Activated CD4-positive, alpha-beta T cell treated with anti-CD3 and anti-CD28 coated beads, Interleukin-2, Interleukin-6, amounts not matched to agents 100 ng/mL and 50 ng/mL, durations not matched to agents 16 hours and 8 hours (primary cell): ENCODE measurements around the gene RTN4IP1.
"Not testable (repeated sequence)": the region's sequence is repeated elsewhere in the genome, so short reads cannot be mapped to it uniquely, and the experiment has no call there.

ENCODE experiments used
- DNase-seq: peaks from one replicate; pipeline ENCODE4 v3.0.0-alpha.2; 2020

The RTN4IP1 gene

DNA sequence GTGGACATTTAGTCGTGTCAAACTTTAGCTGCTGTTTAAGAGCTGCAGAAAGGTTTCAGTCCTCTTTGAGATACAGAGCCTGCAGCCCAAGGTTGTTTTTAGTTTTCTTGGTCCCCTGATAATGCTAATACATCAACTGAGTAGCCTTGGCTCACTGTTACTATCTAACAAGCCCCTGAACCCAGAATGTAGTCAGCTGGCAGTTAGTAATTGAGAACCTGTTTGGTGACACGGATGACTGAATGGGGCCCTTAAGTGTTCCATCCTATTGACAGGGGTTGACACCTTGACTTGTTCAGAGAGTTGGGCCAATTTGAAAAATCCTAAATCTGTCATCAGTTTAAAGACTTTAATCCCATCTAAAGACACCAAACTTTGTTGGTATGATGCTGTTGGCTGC lies 2.8 kb downstream of the RTN4IP1 start:
- DNase-seq = peak; percentile 17

DNA sequence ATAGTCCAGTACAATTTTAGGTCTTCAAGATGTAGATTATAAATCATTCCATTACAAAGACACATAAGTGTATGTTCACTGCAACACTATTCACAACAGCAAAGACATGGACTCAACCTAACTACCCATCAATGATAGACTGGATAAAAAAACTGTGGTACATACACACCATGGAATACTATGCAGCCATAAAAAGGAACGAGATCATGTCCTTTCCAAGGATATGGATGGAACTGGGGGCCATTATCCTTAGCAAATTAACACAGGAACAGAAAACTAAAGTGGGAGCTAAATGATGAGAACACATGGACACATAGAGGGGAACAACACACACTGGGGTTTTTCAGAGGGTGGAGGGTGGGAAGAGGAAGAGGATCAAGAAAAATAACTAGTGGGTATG lies 6.3 kb downstream of the RTN4IP1 start:
- DNase-seq = no peak

DNA sequence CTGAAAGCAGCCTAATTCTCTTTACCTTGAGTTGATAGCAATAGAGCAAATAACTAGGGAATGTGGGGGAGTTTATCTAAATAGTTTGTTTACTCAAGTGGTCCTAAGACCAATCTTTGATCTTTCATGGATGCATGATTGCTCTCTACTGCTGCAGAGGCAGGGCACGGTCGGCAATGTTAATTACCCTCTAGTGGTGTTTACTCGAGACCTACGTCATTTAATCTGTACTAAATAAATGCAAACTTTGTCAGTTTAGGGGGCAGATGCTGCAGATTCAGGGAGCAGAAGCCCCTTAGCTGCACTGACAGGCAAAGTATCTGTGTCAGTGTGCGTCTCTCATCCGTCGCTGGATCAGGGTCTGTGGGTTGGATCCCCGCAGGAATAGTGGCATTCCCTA lies 6.9 kb downstream of the RTN4IP1 start:
- DNase-seq = no peak

DNA sequence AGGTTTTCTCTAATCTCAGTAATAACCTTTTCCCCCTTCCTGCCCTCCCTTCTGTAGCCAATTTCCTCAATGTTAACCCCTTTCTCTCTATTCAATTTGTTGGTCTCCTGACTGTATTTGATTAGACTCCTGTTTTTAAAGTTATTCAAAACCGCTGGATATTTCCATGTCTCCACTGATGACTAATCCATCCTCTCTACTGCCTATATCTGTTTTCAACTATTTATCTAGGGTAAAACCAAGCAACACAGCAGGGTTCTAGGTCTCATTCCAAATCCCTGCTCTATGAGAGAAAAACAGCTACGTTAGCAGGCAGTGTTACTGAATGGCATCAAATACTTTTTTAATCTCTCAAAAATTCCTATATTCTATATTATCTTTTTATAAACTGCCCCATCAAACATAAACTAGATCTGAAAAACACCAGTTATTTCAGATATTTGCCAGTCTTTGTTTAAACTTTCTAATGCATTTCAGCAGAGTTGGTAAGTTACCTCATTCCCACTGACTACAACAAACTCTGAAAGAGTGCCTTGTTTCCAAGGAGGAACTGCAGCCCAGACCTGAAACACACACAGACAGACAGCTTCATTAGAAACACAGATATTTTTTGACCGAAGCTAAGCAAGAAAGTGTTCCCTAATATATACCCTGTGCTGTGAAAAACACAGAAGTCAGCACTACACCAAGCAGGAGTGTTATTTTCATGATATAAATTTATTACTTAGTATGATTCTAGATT lies 8.2 kb downstream of the RTN4IP1 start:
- DNase-seq = no peak

DNA sequence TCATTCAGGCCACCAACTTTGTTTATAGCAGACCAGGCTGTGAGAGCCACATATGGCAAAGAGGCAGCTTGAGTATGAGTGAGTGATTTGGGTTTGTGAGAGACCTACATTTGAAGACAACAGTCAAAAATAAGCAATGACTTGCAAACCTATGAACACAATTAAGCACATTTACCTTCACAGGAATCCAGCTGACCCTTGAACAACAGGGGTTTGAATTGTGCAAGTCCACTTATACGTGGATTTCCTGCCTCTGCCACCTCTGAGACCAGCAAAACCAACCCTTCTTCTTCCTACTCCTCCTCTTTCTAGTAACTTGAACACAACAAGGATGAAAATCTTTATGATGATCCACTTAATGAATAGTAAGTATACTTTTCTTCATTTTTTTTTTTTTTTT lies 10.1 kb downstream of the RTN4IP1 start:
- peak; percentile 25 for DNase-seq

DNA sequence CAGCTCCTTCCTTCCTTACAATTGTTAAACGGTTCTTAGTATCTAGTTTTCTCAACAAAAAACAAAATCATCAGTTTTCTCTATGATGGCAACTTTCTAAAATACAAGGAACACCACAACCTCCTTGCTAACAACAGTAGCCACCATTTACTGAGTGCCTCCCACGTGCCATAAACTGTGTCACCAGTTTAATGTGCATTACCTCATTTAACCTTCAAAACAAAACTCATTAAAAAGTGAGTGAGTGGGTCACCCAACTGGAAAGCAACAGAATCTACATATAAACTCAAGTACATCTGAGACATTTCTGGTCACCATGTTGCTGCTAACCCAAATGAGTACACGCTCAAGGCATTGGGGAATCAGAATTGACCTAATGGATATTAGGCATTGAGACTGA lies 11.0 kb downstream of the RTN4IP1 start:
- no peak for DNase-seq

DNA sequence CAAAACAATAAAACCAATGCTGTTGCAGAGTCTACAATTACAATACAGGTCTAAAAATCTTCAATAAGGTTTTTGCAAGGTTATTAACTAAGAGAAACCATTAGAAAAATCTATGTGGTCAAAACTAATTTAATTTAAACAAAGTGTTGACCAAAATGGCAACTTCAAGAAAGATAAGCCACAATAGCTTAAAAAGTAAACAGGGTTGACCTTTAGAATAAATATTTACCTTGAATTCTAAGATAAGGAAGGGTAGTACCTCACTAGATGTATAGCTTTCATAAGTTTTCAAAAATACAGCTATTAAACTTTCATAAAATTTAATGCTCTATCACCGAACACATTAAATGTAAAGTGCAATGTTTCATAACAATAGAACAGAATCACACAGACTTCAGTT lies 11.4 kb downstream of the RTN4IP1 start:
- no peak for DNase-seq

DNA sequence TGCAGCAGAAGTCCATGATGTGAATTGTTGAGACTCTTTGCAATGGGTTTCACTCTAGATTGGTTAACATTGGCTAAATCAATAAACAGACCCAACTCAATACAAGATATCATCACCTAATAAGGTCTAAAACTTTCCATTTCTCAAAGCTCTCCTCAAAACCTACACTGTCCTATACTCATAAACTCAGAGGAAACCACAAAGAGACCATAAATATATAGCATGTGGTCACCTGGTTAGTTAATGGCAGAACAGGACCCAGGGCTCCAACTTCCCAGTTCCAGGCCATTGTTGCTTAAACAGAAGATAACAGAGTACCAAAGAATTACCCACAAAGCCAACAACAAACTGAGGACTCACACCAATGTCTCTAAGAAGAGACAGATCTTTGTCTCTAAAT lies 12.0 kb downstream of the RTN4IP1 start:
- DNase-seq = no peak

DNA sequence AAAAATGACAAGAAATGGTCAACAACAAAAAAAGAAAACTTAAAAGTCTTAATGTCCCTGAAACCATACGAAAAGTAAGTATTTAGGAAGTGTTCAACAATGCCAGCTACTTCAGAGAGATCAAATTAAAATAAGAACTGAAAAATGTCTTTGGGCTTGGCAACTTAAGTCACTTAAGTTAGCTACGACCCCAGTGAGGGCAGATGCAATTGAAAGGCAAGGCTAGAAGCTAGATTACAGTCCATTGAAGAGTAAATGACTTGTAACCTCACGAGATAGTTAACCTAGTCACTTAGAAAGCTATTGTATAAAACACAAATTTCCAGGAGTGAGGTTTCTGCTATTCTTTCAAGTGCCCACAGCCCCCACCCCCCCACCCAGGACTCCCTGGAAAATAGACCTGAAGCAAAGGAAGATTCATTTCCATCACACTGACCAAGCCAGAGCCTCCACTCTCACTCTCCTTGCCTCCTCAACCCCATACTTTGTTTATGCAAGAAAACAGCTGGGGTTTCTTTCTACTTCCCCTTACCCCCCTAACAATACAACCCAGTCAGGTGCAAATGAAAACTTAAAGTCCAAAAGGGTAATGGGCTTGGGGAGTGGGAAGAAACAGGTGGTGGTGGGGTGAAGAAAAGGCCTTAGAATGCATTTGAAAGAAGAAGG lies 14.6 kb downstream of the RTN4IP1 start:
- DNase-seq = no peak

DNA sequence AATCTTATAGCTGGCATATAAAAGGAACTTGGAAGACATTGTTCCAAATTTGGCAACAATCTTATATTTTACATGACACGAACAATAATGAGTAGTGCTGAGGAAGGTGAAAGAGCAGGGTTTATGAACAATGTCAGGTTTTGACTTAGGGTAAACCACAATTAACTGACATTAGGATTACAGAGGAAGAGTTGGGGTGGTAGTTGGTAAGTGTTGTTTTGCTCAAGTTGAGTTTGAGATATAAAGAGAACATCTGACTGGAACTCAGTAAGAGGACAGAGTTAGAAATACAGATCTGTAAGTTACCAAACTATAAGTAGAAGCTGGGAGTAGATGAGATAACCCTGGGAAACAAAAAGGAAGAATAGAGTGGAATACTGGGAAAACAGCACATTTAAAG lies 15.1 kb downstream of the RTN4IP1 start:
- peak; percentile 76 for DNase-seq

DNA sequence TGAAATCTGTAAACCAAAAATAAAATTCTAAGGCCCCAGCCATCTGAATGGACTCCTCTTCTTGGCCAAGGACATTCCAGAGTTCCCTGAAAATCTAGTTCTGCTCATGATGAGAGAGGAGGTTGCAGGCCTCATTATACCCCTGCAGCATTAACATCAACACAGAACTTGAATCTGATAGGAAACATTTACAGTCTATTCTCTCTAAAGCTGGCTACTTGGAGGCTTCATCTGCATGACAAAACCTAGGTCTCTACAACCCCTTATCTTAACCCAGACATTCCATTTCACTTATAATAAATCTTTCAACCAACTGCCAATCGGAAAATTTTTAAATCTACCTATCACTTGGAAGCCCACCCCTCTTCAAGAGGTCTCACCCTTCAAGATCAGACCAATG lies 15.7 kb downstream of the RTN4IP1 start:
- DNase-seq = no peak

DNA sequence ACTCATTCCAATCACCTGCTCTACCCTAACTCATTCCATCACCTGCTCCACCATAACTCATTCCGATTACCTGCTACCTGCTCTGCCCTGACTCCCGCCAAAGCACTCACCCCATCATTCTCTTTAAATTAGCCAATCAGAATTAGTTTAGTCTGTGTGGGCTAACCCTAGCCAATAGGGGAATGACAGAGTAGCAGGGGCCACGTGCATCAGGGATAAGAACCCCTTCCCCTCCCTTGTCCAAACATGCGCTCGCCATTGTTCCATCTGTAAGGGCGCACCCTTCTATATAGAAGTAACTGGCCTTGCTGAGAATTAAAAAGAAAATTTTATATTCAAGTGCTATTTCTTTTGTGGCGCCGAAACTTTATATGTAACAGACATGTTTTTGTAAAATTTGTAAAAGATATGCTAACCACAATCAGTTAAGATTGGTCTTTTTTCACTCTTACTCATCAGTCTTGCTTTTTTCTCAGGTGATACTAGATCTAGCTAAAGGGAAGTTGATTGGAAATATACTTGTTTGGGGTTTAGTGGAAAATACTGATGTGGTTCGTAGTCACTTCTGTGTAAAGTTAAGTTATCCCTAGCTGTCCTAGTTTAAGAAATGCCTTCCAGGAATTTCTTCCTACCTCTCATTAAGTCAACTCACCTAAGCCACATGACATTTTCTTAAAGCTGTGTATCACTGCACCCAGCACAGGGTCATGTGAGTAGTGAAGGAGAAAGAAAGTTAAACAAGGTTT lies 16.5 kb downstream of the RTN4IP1 start:
- DNase-seq = peak; percentile 57

DNA sequence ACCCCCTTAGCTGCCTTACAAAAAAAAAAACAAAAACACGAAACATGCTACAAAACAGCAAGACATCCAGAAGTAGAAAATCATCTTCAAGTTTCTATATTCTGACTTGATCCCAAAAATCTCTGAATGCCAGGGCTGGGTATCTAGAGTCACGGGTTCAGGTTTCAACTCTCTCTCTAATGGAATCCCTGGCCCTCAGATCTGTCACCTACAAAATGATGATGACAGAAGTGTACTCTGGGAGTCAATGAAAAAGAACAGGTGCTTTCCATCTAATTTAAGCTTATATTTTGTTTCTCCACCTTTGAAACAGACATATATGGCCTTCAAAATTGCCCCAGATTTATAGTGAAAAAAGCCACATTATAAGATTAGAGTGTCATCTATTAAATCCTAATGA lies 18.3 kb downstream of the RTN4IP1 start:
- DNase-seq = no peak

DNA sequence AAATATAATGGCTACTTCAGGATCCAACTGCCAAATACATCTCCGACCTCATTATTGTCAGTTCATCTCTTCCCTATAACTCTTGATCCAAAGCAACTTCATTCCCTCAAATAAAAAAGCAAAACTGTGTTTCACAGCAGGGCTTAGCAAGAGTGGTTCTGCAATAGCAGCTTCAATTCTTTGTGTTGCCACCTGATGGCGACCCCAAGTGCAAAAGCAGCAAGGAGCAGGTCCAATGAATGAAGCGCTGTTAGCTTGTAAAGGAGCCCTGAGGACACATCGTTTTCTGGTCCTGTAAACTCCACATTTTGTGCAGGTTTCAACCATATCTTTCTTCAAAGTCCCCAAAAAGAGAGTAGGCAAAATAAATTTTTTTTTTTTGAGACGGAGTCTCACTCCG lies 19.6 kb downstream of the RTN4IP1 start:
- DNase-seq = peak; percentile 49

DNA sequence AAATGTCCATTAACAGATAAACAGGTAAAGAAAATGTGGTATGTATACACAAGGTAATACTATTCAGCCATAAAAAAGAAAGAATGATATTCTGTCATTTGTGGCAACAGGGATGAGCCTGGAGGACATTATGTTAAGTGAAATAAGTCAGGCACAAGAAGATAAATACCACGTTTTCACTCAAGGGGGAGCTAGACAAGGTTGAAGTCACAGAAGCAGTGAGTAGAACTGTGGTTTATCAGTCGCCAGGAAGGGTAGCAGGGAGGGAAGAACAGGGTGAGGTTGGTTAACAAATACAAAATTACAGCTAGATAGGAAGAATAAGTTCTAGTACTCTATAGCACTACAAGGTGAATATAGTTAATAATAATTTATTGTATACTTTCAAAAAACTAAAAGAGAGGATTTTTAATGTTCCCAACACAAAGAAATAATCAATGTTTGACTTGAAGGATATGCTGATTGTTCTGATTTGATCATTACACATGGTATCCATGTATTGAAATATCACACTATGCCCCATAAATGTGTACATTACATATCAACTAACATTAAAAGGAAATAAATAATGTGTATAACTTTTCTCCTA lies 21.1 kb downstream of the RTN4IP1 start:
- peak; percentile 77 for DNase-seq

DNA sequence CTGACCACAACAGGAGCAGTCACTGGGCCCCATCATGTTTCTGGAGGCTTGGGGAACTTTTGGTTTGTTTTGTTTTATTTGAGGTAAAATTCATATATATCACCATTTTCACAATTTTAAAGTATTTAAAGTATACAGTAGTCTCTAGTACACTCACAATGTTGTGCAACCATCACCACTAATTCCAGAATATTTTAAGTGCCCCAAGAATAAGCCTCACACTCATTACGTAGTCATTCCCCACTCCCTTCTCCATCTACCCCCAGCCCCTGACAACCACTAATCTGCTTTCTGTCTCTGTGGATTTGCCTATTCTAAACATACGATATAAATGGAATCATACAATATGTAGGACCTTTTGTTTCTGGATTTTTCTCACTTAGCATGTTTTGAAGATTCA lies 29.0 kb downstream of the RTN4IP1 start:
- DNase-seq = no peak

DNA sequence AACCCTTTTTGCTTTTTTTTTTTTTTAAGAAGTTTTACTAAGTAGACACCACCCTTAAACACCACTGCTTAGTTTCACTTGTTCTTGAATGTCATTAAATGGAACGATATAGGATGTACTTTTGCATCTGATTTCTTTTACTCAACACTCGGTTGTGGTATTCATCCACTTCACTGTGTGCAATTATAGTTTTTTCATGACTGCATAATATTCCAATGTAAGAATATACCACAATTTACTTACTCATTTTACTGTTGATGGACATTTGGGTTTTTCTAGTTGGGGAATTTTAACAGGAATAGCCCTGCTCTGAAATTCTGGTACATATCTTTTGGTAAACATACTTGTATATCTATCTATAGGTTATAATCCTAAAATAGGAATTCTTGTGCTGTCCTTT lies 29.9 kb downstream of the RTN4IP1 start:
- no peak for DNase-seq

DNA sequence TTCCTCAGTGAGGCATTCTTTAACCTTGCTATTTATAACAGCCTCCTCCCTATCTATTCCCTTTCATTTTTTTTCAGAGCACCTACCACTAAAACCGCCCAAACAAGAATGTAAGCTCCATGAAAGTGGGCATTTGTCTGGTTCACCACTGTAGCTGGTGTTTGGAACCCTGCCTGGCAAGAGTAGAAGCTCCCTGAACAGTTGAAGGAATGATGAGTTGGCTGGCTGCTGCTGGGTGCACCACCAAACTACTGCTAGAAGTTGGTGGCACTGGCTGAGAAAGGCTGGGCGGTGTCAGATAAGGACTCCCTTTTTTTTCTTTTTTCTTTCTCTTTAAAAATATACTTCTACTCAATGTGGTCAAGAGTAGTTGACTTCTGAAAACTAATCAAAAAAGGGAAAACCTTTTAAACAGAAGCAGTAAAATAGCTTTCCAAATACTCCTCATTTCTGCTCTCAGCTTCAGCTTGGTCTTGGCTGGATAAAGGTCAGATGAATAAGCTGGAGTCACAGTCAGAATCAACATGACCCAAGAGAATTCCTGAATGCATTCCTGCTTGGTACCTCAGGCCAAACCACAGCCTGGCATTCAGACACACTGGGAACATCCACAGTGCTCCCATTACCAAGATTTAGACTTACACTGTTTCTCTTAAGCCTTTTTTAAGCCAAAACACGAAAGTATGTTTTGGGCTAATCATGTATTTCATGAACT lies 38.0 kb downstream of the RTN4IP1 start:
- DNase-seq = no peak

DNA sequence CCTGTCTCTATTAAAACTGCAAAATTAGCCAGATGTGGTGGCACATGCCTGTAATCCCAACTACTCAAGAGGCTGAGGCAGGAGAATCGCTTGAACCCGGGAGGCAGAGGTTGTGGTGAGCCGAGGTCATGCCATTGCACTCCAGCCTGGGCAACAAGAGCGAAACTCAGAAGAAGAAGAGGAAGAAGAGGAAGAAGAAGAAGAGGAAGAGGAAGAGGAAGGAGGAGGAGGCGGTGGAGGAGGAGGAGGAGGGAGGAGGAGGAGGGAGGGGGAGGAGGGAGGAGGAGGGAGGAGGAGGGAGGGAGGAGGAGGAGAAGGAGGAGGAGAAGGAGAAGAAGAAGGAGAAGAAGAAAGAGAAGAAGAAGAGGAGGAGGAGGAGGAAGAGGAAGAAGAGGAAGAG lies 40.4 kb downstream of the RTN4IP1 start:
- DNase-seq = not testable (repeated sequence)

DNA sequence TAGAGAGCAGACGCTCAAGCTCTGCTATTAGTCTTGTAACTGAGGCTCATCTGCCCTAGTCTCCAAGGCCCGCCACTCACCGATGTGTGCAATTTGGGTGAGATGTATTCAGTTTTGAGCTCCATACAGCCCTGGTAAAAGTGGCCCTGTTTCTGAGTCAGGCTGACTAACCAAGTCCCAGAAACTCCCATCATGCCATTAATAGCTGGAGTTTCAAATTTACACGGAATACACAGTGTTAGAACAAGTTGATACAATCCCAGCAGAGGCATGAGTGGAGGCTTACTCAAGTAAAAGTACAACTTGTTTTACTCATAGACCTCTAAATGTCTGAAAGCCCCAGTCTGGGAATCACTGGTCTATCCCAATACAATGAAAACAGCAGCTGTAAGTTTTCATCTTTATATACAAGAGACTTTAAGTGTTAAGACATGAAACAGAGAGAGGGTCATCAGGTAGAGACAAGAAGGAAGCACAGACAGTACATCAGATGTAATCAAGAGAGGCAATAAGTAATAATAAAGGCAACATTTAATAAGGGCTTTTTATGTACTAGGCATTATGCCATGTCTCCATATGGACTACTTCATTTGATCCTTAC lies 42.4 kb downstream of the RTN4IP1 start:
- no peak for DNase-seq

DNA sequence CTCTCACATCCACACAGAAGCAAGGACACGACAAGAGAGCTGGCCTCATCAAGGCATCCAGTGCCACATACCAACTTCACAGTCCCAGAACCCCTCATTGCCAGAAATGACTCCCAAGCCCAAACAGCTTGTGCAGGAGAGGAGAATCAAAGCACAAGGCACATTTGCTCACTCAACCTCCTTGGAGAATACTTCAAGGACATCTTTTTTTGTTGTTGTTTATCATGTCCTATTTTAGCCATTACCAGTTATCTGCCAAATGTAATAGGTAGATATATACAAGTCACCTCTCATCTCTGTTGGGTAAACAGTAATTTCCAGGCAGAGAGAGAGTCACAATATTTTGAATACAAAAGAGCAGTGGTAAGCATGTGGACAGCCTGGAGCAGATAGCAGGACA lies 47.8 kb downstream of the RTN4IP1 start:
- DNase-seq = no peak

DNA sequence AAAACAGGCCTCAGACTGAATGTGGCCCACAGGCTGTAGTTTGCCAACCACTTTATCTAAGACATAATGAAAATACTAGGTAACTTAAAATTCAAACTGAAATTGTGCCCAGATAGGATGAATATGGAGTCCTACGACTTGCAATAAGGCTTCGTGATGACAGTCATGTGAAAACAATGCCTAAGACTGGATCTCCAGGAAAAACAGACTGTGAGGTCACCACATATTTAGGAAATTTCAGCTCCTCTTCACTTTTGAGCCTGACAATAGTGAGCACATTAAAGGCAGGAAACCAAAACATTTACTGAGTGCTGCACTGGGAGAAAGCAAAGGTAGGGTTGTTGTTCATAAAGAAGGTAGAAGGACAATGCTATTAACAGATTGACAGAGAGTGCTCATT lies 50.0 kb downstream of the RTN4IP1 start:
- DNase-seq = no peak
